ENCODE data around the gene RAMP1.
A peak's percentile ranks its signal among the peaks of the same experiment; 100 is the strongest.
"Not testable (repeated sequence)": the region's sequence is repeated elsewhere in the genome, so short reads cannot be mapped to it uniquely, and the experiment has no call there.

The RAMP1 gene

GRCh38 chr2:237929979-237930378 is 70.6 kb downstream of the RAMP1 start:
- no peaks in the 10 kb centered on the region for H3K9me3 Mint-ChIP-seq
- ATAC-seq, result no peak
- no peak for DNase-seq (ENCODE audit: low spot score in 2 of 2)
- peaks cover 24% of the 10 kb centered on the region for H3K4me1 Mint-ChIP-seq
- no peak overlapping the region for H3K4me3 Mint-ChIP-seq
- H3K36me3 Mint-ChIP-seq, result no peaks in the 10 kb centered on the region
- peak overlapping the region; percentile 32 for H3K27ac Mint-ChIP-seq

- ATAC-seq, result no peak
Measured at GRCh38 chr2:237931205-237931721, 71.8 kb downstream of the RAMP1 start.

GRCh38 chr2:237932731-237933131 is 73.3 kb downstream of the RAMP1 start:
- Mint-ChIP-seq H3K36me3 (no peaks in the 10 kb centered on the region), H3K27ac (peak overlapping the region; percentile 50), H3K4me3 (no peak overlapping the region), H3K9me3 (no peaks in the 10 kb centered on the region), H3K4me1 (peaks cover 12% of the 10 kb centered on the region)
- no peak for DNase-seq (ENCODE audit: low spot score in 2 of 2)
- peak; percentile 61 for ATAC-seq

More at GRCh38 chr2:237931205-237931721, 71.8 kb downstream of the RAMP1 start:
- Mint-ChIP-seq H3K4me1 (peaks cover 14% of the 10 kb centered on the region), H3K4me3 (no peak overlapping the region), H3K27ac (peak overlapping the region; percentile 32), H3K36me3 (no peaks in the 10 kb centered on the region), H3K9me3 (no peaks in the 10 kb centered on the region)
- no peak for DNase-seq (ENCODE audit: low spot score in 2 of 2)

GRCh38 chr2:237934186-237934585 is 74.8 kb downstream of the RAMP1 start:
- H3K27ac Mint-ChIP-seq, result peak overlapping the region; percentile 9
- no peaks in the 10 kb centered on the region for H3K36me3 Mint-ChIP-seq
- H3K4me3 Mint-ChIP-seq, result no peak overlapping the region
- DNase-seq (ENCODE audit: low spot score in 2 of 2) (no peak), ATAC-seq (no peak)
- no peaks in the 10 kb centered on the region for H3K9me3 Mint-ChIP-seq
- H3K4me1 Mint-ChIP-seq, result peaks cover 12% of the 10 kb centered on the region

- Mint-ChIP-seq H3K4me1 (peaks cover 26% of the 10 kb centered on the region), H3K27ac (no peak overlapping the region), H3K4me3 (no peak overlapping the region), H3K9me3 (no peaks in the 10 kb centered on the region), H3K36me3 (no peaks in the 10 kb centered on the region)
- DNase-seq (ENCODE audit: low spot score in 2 of 2) (no peak), ATAC-seq (no peak)
Measured at GRCh38 chr2:237935740-237936452, 76.5 kb downstream of the RAMP1 start.

GRCh38 chr2:237939251-237939650 is 79.8 kb downstream of the RAMP1 start:
- ATAC-seq (no peak), DNase-seq (ENCODE audit: low spot score in 2 of 2) (no peak)
- H3K27ac Mint-ChIP-seq, result no peak overlapping the region
- H3K9me3 Mint-ChIP-seq, result peaks cover under 1% of the 10 kb centered on the region
- H3K4me3 Mint-ChIP-seq, result no peak overlapping the region
- H3K36me3 Mint-ChIP-seq, result no peaks in the 10 kb centered on the region
- H3K4me1 Mint-ChIP-seq, result peaks cover 48% of the 10 kb centered on the region

GRCh38 chr2:237940828-237941227 is 81.4 kb downstream of the RAMP1 start:
- DNase-seq (ENCODE audit: low spot score in 2 of 2), result no peak
- Mint-ChIP-seq H3K27ac (no peak overlapping the region), H3K9me3 (peaks cover 4% of the 10 kb centered on the region), H3K4me3 (no peak overlapping the region), H3K4me1 (peaks cover 60% of the 10 kb centered on the region), H3K36me3 (no peaks in the 10 kb centered on the region)
- no peak for ATAC-seq

GRCh38 chr2:237941239-237941638 is 81.8 kb downstream of the RAMP1 start:
- Mint-ChIP-seq H3K4me1 (peaks cover 64% of the 10 kb centered on the region), H3K4me3 (peak overlapping the region; percentile 6), H3K9me3 (peaks cover 7% of the 10 kb centered on the region), H3K36me3 (no peaks in the 10 kb centered on the region), H3K27ac (peak overlapping the region; percentile 91)
- ATAC-seq (no peak), DNase-seq (ENCODE audit: low spot score in 2 of 2) (no peak)

GRCh38 chr2:237942513-237942899 is 83.1 kb downstream of the RAMP1 start:
- Mint-ChIP-seq H3K4me3 (peak overlapping the region; percentile 6), H3K4me1 (peaks cover 68% of the 10 kb centered on the region), H3K9me3 (peaks cover 15% of the 10 kb centered on the region), H3K27ac (peak overlapping the region; percentile 91), H3K36me3 (peaks cover 4% of the 10 kb centered on the region)
- ATAC-seq (no peak), DNase-seq (ENCODE audit: low spot score in 2 of 2) (no peak)

GRCh38 chr2:237943395-237944094 is 84.1 kb downstream of the RAMP1 start:
- Mint-ChIP-seq H3K9me3 (peaks cover 15% of the 10 kb centered on the region), H3K4me1 (peaks cover 68% of the 10 kb centered on the region), H3K27ac (peak overlapping the region; percentile 91), H3K36me3 (peaks cover 4% of the 10 kb centered on the region), H3K4me3 (no peak overlapping the region)
- DNase-seq (ENCODE audit: low spot score in 2 of 2) (no peak), ATAC-seq (no peak)

GRCh38 chr2:237944302-237944701 is 84.9 kb downstream of the RAMP1 start:
- no peak overlapping the region for H3K4me3 Mint-ChIP-seq

GRCh38 chr2:237946423-237946822 is 87.0 kb downstream of the RAMP1 start:
- Mint-ChIP-seq H3K36me3 (peaks cover 4% of the 10 kb centered on the region), H3K4me3 (no peak overlapping the region), H3K9me3 (peaks cover 15% of the 10 kb centered on the region), H3K4me1 (peaks cover 49% of the 10 kb centered on the region), H3K27ac (peak overlapping the region; percentile 71)
- ATAC-seq (no peak), DNase-seq (ENCODE audit: low spot score in 2 of 2) (no peak)

More at GRCh38 chr2:237944302-237944701, 84.9 kb downstream of the RAMP1 start:
- H3K9me3 Mint-ChIP-seq, result peaks cover 15% of the 10 kb centered on the region
- H3K4me1 Mint-ChIP-seq, result peaks cover 67% of the 10 kb centered on the region
- ATAC-seq, result no peak
- peak overlapping the region; percentile 57 for H3K27ac Mint-ChIP-seq
- peaks cover 4% of the 10 kb centered on the region for H3K36me3 Mint-ChIP-seq
- DNase-seq (ENCODE audit: low spot score in 2 of 2), result no peak

GRCh38 chr2:237951354-237951753 is 91.9 kb downstream of the RAMP1 start:
- ATAC-seq; H3K4me1 Mint-ChIP-seq; H3K4me3 Mint-ChIP-seq; H3K9me3 Mint-ChIP-seq; H3K36me3 Mint-ChIP-seq; DNase-seq (ENCODE audit: low spot score in 2 of 2); H3K27ac Mint-ChIP-seq: not testable (repeated sequence)

GRCh38 chr2:237951878-237952277 is 92.5 kb downstream of the RAMP1 start:
- H3K4me1 Mint-ChIP-seq, result peaks cover 2% of the 10 kb centered on the region
- H3K4me3 Mint-ChIP-seq, result no peak overlapping the region
- no peak overlapping the region for H3K27ac Mint-ChIP-seq
- DNase-seq (ENCODE audit: low spot score in 2 of 2) (no peak), ATAC-seq (no peak)
- H3K36me3 Mint-ChIP-seq, result peaks cover 3% of the 10 kb centered on the region
- H3K9me3 Mint-ChIP-seq, result peaks cover 4% of the 10 kb centered on the region

- no peak overlapping the region for H3K4me3 Mint-ChIP-seq
- no peak for ATAC-seq
- DNase-seq (ENCODE audit: low spot score in 2 of 2), result no peak
- no peaks in the 10 kb centered on the region for H3K9me3 Mint-ChIP-seq
- peaks cover 9% of the 10 kb centered on the region for H3K4me1 Mint-ChIP-seq
- H3K27ac Mint-ChIP-seq, result no peak overlapping the region
- H3K36me3 Mint-ChIP-seq, result no peaks in the 10 kb centered on the region
Measured at GRCh38 chr2:237952851-237953250, 93.4 kb downstream of the RAMP1 start.

Data from stimulated activated effector memory CD8-positive, alpha-beta T cell treated with anti-CD3 and anti-CD28 coated beads, Interleukin-12 subunit alpha, Interleukin-12 subunit beta, amount 100 ng/mL, for 72 hours (primary cell).